HG03442 (cell line): ENCODE data around the gene PRKAR1B.
A peak's percentile ranks its signal among the peaks of the same experiment; 100 is the strongest.

ENCODE experiments used
- ATAC-seq: cut with Tn5 transposase; IDR thresholded peaks from one replicate; pipeline ENCODE4 v1.9.1; 2021; ENCODE audit warnings: mild to moderate bottlenecking, moderate library complexity; ENCODE audit not compliant: unreplicated experiment

The PRKAR1B gene

DNA sequence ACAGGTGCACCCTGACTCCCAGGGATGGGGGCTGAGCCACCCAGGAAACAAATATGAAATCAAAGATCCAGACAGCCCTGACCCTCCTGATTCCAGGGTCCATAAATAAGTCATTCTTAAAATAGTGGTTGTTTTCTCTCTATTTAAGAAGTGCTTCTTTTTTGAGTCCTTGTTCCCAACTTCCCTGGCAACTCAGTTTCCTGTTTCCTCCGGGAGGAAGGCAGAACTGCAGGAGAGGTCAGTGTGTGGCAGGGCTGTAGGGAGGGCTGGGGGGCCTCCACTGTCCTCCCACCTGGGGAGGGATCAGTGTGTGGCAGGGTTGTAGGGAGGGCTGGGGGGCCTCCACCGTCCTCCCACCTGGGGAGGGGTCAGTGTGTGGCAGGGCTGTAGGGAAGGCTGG, 118.7 kb downstream of the PRKAR1B start:
- ATAC-seq, result no peak

DNA sequence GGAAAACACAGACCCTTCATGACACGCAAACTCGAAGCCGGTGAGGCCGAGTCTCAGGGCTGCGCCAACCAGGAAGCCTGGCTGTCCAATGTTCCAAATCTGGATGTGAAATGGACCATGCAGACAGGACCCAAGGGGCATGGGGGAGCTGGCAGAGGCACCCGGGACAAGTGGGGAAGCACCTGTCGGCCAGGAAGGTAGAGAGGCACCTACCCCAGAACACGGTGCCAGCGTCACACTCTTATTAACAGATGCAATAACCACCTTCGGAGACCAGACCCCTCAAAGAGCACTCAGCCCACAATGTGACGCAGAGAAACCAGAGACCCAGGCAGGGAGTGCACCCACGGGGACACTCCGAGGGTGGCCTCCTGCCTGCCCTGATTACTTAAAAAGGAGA, 119.1 kb downstream of the PRKAR1B start:
- no peak for ATAC-seq

DNA sequence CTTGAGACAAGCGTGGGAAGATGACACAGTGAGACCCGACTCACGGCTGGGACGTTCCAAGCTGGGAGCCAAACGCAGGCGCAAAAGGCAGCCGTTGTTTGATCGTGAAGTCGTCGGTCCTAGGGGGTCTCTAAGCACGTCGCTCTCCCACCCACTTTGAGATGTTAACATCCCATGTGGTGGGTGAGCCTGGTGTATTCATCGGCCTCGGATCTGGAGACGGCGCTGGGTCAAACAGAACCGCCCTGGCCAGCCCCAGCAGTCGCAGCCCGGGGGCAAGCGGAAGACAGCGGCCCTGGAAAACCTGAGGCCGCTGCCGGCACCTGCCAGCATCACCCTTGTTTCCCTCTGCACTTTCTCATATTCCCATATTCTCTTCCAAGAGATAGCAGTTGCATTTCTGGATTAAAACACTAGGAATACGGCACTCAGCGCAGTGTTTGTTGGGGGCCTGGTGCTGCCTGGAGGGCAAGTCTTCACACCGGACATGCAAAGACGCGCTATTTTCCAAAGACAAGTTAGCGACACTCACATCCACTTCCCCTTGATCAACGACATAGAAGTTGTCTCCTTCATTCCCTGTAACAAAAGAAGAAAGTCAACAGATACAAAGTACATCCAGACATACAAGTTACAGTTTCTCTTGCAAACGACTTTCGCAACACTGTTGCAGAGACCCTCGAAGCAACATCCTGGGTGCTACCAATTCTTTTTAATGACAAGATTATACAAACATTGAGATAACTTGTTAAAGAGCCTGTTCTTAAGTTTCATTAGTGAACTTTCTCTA, 121.2 kb downstream of the PRKAR1B start:
- no peak for ATAC-seq

DNA sequence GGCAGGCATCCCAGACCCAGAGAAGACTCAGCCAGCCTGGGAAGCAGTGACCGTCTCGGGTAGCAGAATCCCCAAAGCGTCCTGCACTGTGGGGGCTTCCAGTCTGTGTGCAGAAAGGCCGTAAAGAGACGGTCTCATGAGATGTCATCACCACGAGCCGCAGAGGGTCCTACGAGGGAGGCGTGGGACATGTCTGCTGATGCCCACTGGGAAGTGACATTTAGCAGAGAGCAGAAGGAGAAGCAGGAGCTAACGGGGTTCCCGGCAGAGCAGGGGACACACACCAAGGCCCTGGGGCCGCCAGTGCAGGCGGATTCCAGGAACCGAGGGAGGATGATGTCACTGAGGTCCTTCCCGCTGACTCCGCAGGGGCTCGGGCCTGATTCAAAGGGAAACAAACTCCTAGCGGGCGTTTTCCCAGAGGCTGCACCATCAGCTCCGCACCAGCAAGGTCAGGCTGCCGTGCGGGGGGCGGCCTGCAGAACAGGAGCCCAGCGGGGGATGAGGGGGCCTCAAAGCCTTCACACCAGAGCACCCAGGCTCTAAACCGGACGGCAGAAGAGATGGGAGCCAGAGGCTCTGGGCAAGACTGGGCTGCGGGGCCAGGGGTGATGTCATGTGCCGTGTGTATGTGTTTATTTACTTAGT, 122.1 kb downstream of the PRKAR1B start:
- no peak for ATAC-seq

DNA sequence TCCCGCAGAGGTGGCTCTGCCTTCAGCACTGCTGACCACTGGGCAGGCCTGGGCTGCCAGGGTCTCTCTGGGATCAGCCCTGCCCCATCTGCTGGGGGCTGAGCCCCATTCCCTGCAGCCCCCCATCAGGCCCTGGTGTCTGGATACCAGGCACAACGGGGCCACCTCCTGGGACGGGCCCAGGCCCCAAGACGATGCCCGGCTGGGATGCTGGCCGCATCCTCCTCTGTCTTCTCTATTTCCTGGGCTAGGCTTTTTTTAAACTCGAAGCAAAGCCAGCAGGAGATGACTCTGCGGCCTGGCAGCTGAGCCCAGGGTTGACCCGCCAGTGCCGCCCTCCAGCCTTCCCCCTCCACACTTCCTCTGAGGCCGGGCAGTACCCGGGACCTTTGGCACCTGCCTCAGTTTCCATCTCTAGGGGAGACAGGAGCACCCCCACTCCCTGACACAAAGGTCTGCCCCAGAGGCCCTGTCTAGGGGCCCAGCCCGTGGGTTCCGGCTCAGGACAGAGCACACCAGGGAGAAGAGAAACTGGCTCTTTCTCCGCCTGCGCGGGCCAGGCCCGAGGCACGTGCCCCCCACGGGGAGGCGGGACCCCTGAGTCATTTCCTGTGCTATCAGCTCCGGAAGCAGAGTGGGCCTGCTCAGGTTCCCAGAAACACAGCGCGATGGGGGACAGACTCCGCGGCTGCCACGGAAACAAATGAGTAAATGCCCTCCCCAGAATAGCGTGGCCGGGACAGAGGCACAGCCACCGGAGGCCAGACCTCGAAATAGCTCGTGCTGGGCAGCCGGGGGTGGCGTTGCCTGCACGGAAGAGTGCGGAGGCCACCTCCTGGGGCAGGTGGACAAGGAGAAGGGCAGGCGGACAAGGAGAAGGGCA, 122.8 kb downstream of the PRKAR1B start:
- peak; percentile 58 for ATAC-seq

DNA sequence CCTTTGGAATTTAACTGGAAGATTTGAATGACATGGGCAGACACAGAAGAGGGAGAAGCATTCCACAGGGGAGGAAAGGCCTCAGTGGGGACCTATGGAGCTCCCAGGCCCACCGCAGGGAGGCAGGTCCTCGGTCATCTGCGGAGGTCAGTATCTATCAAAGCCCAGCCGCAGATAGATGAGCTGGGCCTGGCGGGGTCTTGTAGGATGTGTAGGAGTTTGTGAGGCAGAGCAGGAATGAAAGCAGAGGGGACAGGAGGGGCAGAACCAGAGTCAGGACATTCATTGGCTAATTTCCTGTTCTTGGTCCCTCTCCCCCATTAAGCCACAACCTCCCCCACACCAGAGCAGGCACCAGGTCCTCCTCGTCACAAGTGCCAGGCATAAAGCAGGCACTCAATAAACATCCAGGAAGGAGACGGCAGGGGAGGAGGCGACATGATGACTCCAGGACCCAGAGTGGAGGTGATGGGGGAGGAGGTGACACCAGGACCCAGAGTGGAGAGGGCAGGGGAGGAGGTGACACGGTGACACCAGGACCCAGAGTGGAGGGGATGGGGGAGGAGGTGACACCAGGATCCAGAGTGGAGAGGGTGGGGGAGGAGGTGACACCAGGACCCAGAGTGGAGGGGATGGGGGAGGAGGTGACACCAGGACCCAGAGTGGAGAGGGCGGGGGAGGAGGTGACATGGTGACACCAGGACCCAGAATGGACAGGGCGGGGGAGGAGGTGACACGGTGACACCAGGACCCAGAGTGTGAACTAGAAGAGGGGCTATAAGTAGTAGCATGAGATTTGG, 123.7 kb downstream of the PRKAR1B start:
- no peak for ATAC-seq

DNA sequence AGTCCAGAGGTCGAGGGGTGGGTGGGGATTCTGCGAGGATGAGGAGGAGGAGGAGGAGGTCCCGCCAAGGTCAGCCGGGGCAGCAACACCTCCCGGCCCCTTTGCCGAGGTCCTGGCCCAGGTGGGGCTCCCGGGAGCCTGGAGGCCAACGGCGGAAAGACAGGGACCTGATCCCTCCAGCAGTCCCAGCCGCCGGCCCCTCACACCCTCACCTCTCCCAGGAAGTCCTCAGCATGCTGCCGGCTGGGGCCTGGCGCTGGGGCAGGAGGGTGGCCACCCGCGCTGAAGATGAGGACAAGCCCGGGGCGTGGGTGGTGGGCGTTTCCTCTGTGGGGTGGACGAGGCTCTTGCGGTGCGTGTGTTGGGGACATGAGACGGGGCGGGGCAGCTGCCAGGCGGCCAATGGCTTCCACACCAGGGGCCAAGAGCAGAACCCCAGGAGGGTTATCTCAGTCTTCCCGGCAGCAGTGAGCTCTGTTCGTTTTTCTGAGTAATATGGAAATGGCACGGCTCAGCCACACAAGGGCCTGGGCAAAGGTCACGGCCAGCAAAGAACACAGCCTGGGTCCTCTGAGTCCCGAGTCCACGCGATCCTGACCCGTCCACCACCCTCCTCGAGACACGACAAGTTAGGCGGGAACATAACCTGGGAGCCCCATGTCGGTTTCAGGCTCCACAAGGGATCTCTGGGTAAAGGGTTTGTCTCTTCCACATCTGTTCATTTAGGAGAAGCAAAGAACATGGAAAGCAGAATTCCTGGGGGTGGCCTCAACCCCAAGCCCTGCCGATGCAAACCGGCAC, 124.5 kb downstream of the PRKAR1B start:
- no peak for ATAC-seq

DNA sequence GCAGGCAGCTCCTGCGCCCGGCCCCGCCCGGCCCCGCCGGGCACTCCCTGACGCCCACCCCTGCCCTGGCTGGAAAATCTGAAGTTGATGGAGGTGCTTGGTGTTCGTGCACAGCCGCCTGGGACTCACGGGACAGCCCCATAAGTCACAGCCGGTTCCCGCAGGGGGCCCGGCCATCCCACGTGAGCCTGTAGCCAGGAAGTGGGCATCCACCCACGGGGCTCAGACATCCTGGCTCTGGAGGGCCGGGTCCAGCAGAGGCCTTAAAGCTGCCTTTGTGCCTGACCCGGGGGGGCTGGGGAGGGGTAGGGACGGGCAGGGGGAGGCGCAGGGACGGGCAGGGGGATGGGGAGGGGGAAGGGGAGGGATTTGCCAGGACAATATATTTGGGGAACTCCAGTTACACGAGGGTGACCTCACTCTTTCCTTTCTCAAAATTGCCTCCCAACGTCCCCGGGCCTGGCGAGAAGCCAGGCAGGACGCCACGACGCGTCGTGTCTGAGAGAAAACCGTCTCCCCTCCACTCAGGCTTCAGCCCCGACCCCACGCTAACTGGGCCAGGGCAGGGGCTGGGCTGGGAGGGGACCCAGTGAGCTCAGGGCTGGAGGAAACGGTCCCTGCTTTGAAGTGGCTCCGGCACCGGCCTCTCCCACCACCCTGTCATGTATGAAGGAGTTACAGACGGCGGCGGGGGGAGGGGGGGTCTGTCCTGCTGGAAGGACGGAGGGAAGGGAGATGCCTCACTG, 125.3 kb downstream of the PRKAR1B start:
- ATAC-seq, result peak; percentile 49

DNA sequence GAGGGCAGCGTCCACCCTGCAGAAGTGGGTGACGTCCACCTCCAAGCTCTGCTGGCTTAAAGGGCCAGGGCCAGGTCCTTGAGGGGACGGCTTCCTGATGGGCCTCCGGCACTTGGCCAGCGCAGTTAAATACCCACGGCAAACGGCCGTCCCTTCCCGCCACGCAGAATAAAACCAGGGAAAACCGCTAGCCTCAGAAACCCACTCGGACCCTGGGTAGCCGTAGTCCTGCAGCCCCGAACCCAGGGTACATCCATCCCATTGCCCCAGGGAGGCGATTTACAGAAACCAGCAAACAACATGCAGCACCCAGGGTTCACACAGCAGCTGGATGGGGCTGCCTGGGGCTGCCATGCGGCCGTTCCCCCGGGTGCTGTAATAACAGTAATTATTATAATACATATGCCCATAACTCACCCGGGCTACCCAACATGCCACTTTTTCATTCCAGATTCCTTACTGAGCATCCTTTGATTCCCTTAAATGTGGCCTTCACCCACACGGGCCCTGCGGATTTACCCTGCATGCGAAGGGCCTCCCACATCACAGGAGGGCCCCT, 126.0 kb downstream of the PRKAR1B start:
- ATAC-seq, result no peak

DNA sequence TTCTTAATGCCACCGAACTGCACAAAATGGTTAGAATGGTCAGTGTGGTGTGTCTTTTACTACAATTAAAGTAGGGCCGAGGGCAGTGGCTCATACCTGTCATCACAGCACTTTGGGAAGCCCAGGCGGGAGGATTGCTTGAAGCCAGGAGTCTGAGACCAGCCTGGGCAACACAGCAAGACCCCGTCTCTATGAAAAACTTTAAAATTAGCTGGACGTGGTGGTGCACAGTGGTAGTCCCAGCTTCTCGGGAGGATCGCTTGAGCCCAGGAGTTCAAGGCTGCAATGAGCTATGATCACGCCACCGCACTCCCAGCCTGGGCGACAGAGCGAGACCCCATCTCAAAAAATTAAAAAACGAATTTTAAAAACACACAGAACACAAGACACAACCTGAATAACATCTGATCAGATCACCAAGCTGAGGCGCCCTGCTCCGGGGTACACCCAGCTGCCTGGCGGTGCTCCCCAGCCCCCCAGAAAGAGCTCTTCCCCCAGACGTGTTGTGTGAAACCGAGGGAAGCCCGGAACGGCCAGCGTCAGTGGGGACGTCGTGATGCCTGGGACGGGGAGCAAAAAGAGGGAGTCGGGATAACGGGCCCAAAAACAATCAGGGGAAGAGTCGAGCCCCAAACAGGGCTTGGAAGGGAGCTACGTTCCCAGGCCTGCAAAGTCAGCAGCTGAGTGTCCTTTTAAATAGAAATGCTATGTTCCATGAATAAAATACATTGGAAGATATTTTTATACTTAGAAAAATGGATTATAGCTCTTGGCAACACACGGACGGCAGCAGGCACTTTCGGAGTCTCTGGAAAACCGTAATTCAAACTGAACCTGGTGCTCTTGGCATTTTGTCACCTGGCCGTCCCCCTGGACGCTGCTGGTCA, 126.7 kb downstream of the PRKAR1B start:
- ATAC-seq, result no peak

DNA sequence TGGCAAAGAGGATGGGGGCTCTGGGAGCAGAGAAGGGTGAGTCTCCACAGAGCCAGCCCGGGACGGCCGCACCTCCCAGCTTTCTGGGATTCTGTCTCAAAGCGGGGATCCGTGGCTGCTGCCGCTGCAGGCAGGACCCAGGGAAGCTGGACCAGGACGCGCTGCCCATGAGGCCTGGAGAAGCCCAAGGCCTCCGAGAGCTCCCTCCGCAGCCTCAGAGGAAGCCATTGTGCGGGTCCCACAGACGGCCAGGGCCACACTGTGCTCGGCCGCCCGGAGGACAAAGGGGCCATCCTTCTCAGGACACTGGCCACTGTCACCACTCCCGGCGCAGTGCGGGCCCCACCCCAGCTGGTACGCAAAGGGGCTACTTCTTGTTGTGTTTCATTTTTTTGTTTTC, 128.2 kb downstream of the PRKAR1B start:
- ATAC-seq, result no peak

DNA sequence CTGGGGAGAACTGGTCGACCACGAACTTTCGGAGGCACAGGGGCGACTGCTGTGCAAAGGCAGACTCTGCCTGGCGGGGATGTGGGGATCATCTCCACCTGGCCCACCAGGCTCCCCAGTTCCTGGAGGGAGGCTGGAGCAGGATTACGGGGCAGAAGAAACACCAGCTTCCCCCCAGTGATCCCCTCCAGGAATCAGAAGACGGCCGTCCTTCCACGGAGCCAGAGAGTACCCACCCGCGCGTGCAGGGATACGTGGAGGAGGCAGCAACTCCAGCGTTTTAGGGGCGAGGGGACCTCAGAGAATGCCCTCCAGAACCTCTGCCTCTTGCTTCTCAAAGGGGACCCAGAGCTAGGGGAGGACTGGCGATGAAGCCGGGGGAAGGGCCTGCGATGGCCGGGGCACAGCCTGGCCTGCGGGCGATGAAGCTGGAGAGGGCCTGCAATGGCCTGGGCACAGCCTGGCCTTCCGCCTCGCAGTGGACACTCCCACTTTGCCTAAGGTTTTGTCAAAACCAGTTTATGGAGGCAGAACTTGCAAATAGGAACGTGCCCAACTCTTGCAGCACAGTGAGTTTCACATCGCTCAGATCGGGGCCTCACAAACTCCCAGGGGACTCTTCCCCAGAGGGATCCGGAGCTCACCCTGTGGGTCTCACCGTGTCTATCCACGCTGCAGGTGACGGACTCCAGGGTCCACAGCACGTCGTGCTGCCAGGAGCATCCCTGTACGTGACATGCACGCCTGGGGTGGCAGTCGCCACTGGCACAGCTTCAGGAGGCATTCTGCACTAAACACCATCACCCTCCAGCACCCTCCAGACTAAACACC, 129.5 kb downstream of the PRKAR1B start:
- no peak for ATAC-seq

DNA sequence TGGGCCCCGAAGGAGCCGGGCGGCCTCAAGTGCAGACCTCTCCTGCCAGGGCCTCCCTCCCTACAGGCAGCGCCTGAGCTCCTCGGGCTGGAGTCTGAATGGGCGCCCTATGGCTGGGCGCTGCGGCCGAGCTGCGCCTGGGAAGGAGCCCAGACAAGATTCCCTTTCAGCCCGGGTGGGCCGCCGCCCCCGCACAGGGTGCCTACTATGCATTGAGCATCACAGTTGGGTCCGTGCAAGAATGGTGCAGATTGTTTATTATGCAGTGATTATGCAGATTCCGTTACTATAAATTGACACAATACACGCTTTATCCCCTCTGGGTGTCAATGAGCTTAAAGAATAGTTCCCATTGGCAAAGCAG, 130.3 kb downstream of the PRKAR1B start:
- no peak for ATAC-seq

DNA sequence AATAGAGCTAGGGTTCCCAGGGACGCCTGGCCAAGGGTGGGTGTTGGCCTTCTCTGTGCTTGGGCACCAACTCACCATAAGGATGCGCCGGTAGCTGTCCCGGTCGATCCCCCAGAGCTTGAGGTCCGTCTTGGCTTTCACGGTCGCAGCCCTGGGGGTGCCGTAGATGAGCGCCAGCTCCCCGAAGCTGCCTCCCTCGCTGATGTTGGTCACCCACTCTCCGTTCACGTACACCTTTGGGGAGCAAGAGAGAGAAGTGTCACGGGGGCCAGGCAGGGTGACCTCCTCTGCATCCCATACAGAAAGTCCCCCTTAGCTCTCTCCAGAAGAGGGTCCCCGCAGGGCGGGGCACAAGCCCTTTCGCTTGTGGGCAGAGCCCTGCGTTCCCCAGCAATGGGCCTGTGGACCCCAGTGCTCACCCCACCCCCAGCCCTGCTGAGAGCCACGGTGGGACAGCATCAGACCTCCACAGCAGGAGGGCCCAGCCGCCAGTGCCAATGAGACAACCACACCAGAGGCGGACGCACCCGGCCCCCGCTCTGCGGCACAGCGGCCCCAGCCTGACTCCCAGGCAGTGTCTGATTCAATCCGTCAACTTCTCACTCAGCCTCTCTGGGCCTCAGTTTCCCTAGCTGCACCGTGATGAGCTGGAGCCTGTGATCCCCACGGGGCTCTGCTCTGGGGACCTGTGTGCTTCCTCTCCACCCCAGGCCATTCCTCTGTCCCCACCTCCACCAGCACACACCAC, 130.8 kb downstream of the PRKAR1B start:
- no peak for ATAC-seq

DNA sequence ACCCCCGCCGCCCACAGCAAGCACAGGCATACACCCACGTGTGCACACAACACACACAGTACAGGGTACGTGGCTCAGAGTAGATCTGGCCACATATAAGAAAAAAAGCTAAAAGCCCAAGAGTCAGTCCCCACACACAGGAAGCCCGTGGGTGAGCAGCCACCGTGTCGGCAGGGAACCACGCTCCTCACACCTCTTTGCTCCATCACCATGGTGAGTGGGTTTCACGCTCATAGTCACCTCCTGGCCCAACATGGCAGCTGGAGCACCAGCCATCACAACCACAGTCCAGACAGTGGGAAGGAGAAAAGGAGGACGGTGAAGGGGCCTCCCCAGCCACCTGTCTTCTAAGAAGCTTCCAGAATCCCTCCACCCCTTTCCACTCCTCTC, 131.5 kb downstream of the PRKAR1B start:
- ATAC-seq, result no peak

DNA sequence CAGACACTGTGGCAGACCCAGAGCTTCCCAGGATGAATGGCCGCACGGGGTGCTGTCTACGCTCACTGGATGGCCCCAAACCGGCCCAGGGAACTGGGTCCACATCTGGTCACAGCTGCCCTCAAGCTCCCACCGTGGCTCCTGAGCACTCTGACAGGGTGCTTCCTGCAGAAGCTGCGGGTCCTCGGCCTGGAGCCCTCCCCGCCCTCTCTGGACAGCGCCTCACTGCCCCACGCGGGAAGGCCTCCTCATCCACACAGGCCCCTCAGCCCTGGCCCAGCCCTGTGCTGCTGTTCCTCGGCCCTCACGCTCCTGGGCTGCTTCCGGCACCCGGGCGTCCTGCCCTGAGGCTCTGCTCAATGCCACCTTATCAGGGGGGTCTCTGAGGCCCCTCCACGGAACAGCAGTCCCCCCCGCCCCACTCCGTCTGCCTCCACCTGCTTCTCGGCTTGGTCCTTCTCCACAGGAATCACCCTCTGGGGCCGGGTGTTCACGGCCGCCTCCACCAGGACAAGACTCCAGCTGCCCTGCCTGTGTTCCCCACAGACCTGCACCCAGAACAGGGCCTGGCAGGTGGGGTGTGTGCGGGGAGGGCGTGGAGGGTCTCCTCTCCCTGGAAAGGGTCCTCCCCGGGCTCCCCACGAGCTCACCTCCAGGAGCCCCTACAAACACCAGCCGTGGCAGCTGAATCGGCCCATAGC, 132.0 kb downstream of the PRKAR1B start:
- ATAC-seq, result no peak
